ENCODE data around the gene ENPP1.
"Not testable (repeated sequence)": the region's sequence is repeated elsewhere in the genome, so short reads cannot be mapped to it uniquely, and the experiment has no call there.

Gene ENPP1

GRCh38 chr6:131900231-131900630 lies 92.4 kb downstream of the ENPP1 start:
- no peaks in the 10 kb centered on the region for H3K9me2 ChIP-seq (replicated peaks; ENCODE audit: control insufficient read depth, low read length)
- no peak overlapping the region for H3K4me2 ChIP-seq (ENCODE audit: low read length)
- TF ChIP-seq CTCF (IDR thresholded peaks at IDR 0.05; ENCODE audit: low read depth, low read length, poor library complexity, severe bottlenecking) = no peak
- TF ChIP-seq EZH2phosphoT487 (IDR thresholded peaks at IDR 0.05; ENCODE audit: borderline replicate concordance, low read length) = no peak
- no peaks in the 10 kb centered on the region for H3F3A ChIP-seq (ENCODE audit: control insufficient read depth, insufficient read depth)
- no peak overlapping the region for H3K4me3 ChIP-seq (ENCODE audit: low read length)
- no peaks in the 10 kb centered on the region for H4K20me1 ChIP-seq (ENCODE audit: control insufficient read depth, insufficient read depth, low read depth, low read length)
- H3K27ac ChIP-seq (ENCODE audit: low read depth, low read length) = no peak overlapping the region
- H3K9me3 ChIP-seq (ENCODE audit: control insufficient read depth, insufficient read depth, low read length) = peaks cover 16% of the 10 kb centered on the region
- H3K36me3 ChIP-seq (ENCODE audit: control insufficient read depth, low read length) = no peaks in the 10 kb centered on the region
- H3K79me2 ChIP-seq (ENCODE audit: control insufficient read depth, low read length) = no peaks in the 10 kb centered on the region
- peaks cover 9% of the 10 kb centered on the region for H3K4me1 ChIP-seq (ENCODE audit: control insufficient read depth, low read length)
- H3K27me3 ChIP-seq (ENCODE audit: control insufficient read depth, low read length) = no peaks in the 10 kb centered on the region

- H3K4me1 ChIP-seq (ENCODE audit: control insufficient read depth, low read length); H3K36me3 ChIP-seq (ENCODE audit: control insufficient read depth, low read length); H3K4me3 ChIP-seq (ENCODE audit: low read length); H3F3A ChIP-seq (ENCODE audit: control insufficient read depth, insufficient read depth); H3K79me2 ChIP-seq (ENCODE audit: control insufficient read depth, low read length); H3K27ac ChIP-seq (ENCODE audit: low read depth, low read length); H3K9me2 ChIP-seq (replicated peaks; ENCODE audit: control insufficient read depth, low read length); H4K20me1 ChIP-seq (ENCODE audit: control insufficient read depth, insufficient read depth, low read depth, low read length); H3K4me2 ChIP-seq (ENCODE audit: low read length); H3K27me3 ChIP-seq (ENCODE audit: control insufficient read depth, low read length): not testable (repeated sequence)
- H3K9me3 ChIP-seq (ENCODE audit: control insufficient read depth, insufficient read depth, low read length) = peaks cover 16% of the 10 kb centered on the region
Measured at GRCh38 chr6:131901326-131901873, 93.6 kb downstream of the ENPP1 start.

DNA sequence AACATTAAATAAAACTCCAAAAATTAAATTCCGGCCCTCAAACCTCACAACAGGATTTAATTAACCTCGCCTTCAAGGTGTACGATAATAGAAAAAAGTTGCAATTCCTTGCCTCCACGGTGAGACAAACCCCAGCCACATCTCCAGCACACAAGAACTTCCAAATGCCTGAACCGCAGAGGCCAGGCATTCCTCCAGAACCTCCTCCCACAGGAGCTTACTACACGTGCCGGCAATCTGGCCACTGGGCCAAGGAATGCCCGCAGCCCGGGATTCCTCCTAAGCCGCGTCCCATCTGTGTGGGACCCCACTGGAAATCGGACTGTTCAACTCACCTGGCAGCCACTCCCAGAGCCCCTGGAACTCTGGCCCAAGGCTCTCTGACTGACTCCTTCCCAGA lies 95.9 kb downstream of the ENPP1 start:
- not testable (repeated sequence) for H3K79me2 ChIP-seq (ENCODE audit: control insufficient read depth, low read length); H3K4me2 ChIP-seq (ENCODE audit: low read length); H3K27ac ChIP-seq (ENCODE audit: low read depth, low read length); H4K20me1 ChIP-seq (ENCODE audit: control insufficient read depth, insufficient read depth, low read depth, low read length); H3K9me2 ChIP-seq (replicated peaks; ENCODE audit: control insufficient read depth, low read length); H3K4me3 ChIP-seq (ENCODE audit: low read length); H3K9me3 ChIP-seq (ENCODE audit: control insufficient read depth, insufficient read depth, low read length); H3K36me3 ChIP-seq (ENCODE audit: control insufficient read depth, low read length); H3K4me1 ChIP-seq (ENCODE audit: control insufficient read depth, low read length); H3K27me3 ChIP-seq (ENCODE audit: control insufficient read depth, low read length); H3F3A ChIP-seq (ENCODE audit: control insufficient read depth, insufficient read depth)

DNA sequence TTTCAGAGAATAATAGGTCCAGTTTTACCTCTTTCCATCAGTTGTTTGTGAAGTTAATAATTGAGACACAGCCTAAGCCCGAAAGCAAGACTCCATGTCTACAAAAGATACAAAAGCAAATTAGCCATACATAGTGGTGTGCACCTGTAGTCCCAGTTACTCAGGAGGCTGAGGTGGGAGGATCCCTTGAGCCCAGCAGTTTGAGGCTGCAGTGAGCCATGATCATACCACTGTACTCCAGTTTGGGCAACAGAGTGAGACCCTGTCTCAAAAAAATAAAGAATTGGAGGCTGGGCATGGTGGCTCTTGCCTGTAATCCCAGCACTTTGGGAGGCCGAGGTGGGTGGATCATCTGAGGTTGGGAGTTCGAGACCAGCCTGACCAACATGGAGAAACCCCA lies 101.0 kb downstream of the ENPP1 start:
- not testable (repeated sequence) for H3K4me2 ChIP-seq (ENCODE audit: low read length)

GRCh38 chr6:131909408-131910218 lies 101.8 kb downstream of the ENPP1 start:
- Histone ChIP-seq H4K20me1 (ENCODE audit: control insufficient read depth, insufficient read depth, low read depth, low read length) (no peaks in the 10 kb centered on the region), H3K9me3 (ENCODE audit: control insufficient read depth, insufficient read depth, low read length) (no peaks in the 10 kb centered on the region), H3K79me2 (ENCODE audit: control insufficient read depth, low read length) (no peaks in the 10 kb centered on the region), H3K36me3 (ENCODE audit: control insufficient read depth, low read length) (no peaks in the 10 kb centered on the region), H3K9me2 (replicated peaks; ENCODE audit: control insufficient read depth, low read length) (no peaks in the 10 kb centered on the region), H3K27me3 (ENCODE audit: control insufficient read depth, low read length) (peaks cover 16% of the 10 kb centered on the region), H3K4me2 (ENCODE audit: low read length) (peak overlapping the region; percentile 18; the same call in 1 of the 2 replicates), H3K4me3 (ENCODE audit: low read length) (no peak overlapping the region), H3K4me1 (ENCODE audit: control insufficient read depth, low read length) (peaks cover 17% of the 10 kb centered on the region), H3K27ac (ENCODE audit: low read depth, low read length) (no peak overlapping the region), H3F3A (ENCODE audit: control insufficient read depth, insufficient read depth) (no peaks in the 10 kb centered on the region)
- TF ChIP-seq CTCF (IDR thresholded peaks at IDR 0.05; ENCODE audit: low read depth, low read length, poor library complexity, severe bottlenecking) (peak; percentile 92), EZH2phosphoT487 (IDR thresholded peaks at IDR 0.05; ENCODE audit: borderline replicate concordance, low read length) (no peak)

More for the DNA sequence above, 101.0 kb downstream of the ENPP1 start:
- H3K79me2 ChIP-seq (ENCODE audit: control insufficient read depth, low read length); H3F3A ChIP-seq (ENCODE audit: control insufficient read depth, insufficient read depth); H3K9me3 ChIP-seq (ENCODE audit: control insufficient read depth, insufficient read depth, low read length); H4K20me1 ChIP-seq (ENCODE audit: control insufficient read depth, insufficient read depth, low read depth, low read length); H3K27ac ChIP-seq (ENCODE audit: low read depth, low read length); H3K4me3 ChIP-seq (ENCODE audit: low read length); H3K36me3 ChIP-seq (ENCODE audit: control insufficient read depth, low read length); H3K9me2 ChIP-seq (replicated peaks; ENCODE audit: control insufficient read depth, low read length): not testable (repeated sequence)
- peaks cover 16% of the 10 kb centered on the region for H3K27me3 ChIP-seq (ENCODE audit: control insufficient read depth, low read length)
- peaks cover 17% of the 10 kb centered on the region for H3K4me1 ChIP-seq (ENCODE audit: control insufficient read depth, low read length)

Measured in DOHH2 (cell line).